Stimulated activated CD4-positive, alpha-beta T cell treated with anti-CD3 and anti-CD28 coated beads, Interleukin-4, amount 100 ng/mL, for 24 hours (primary cell): ENCODE measurements around the gene LEFTY2.
A peak's percentile ranks its signal among the peaks of the same experiment; 100 is the strongest.
"Not testable (repeated sequence)": the region's sequence is repeated elsewhere in the genome, so short reads cannot be mapped to it uniquely, and the experiment has no call there.

Experiments used
- DNase-seq: peaks from one replicate; pipeline ENCODE4 v3.0.0-alpha.2; 2020

LEFTY2 gene

GRCh38 chr1:225941187-225941941 is at the start of gene LEFTY2:
Gene LEFTY2 (minus strand): TSS chr1:225941220. CDS start chr1:225941140, 80 bp downstream.
- DNase-seq: no peak

GRCh38 chr1:225987491-225988316 is 46.7 kb upstream of the LEFTY2 start:
- no peak for DNase-seq

- no peak for DNase-seq
Measured at GRCh38 chr1:225981714-225982113, 40.7 kb upstream of the LEFTY2 start.

GRCh38 chr1:225980005-225980836 is 39.2 kb upstream of the LEFTY2 start:
- no peak for DNase-seq

- no peak for DNase-seq
Measured at GRCh38 chr1:225979421-225979820, 38.4 kb upstream of the LEFTY2 start.

GRCh38 chr1:225977937-225978748 is 37.1 kb upstream of the LEFTY2 start:
- DNase-seq: no peak

- not testable (repeated sequence) for DNase-seq
Measured at GRCh38 chr1:225975146-225975545, 34.1 kb upstream of the LEFTY2 start.

- DNase-seq: no peak
Measured at GRCh38 chr1:225974454-225974853, 33.4 kb upstream of the LEFTY2 start.

- no peak for DNase-seq
Measured at GRCh38 chr1:225973158-225973557, 32.1 kb upstream of the LEFTY2 start.

GRCh38 chr1:225972344-225973152 is 31.5 kb upstream of the LEFTY2 start:
- no peak for DNase-seq

- not testable (repeated sequence) for DNase-seq
Measured at GRCh38 chr1:225970592-225971157, 29.7 kb upstream of the LEFTY2 start.

GRCh38 chr1:225969751-225970150 is 28.7 kb upstream of the LEFTY2 start:
- not testable (repeated sequence) for DNase-seq

- DNase-seq: no peak
Measured at GRCh38 chr1:225965231-225965630, 24.2 kb upstream of the LEFTY2 start.

GRCh38 chr1:225963735-225964530 is 22.9 kb upstream of the LEFTY2 start:
- no peak for DNase-seq

GRCh38 chr1:225962440-225962975 is 21.5 kb upstream of the LEFTY2 start:
- DNase-seq: peak; percentile 61

GRCh38 chr1:225961659-225962439 is 20.8 kb upstream of the LEFTY2 start:
- DNase-seq: no peak

GRCh38 chr1:225958041-225958440 is 17.0 kb upstream of the LEFTY2 start:
- no peak for DNase-seq

- no peak for DNase-seq
Measured at GRCh38 chr1:225954753-225955152, 13.7 kb upstream of the LEFTY2 start.

GRCh38 chr1:225953315-225953714 is 12.3 kb upstream of the LEFTY2 start:
- no peak for DNase-seq
